Measurements from ENCODE around the gene DENND5B. TPM values are rescaled to one million over a fixed set of nuclear protein-coding genes. Genes with fewer than 3 reads are reported as not detected.

DENND5B gene
- total RNA-seq, 1 experiment from 2014 or later: 34.9 TPM

DNA sequence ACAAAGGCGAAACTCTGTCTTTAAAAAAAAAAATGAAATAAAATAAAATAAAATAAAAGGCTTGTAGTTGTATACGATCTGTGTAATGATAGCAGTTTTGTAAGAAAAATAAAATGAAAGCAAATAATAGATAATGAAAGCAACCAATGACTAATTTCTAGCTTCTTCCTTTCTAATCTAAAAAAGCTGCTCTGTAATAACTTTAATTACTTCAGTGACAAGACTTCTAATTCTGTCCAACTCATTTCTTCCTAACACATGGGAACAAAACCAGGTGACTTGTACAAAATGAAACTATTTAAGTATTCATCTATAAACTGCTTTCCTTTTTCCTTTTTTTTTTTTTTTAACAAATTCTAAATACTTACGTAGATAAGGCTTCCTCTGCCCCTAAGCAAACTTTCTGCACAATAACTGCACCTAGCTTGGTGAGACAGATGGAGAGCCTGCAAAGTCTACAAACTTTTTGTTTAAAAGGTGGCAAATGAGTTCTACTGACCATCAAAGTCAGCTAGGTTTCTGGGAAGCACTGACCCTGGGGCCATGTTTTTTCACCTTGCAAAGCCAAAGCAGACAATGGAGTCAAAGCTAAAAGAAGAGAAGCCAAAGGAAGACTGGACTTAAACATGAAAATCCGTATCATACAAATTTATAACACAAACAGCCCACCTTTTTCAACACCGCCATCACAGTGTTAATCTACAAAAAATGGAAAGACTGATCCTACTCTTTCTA lies 28.2 kb downstream of the DENND5B start:
- ChIA-PET CTCF (interaction anchor here (0.8 kb wide), 1 partner anchor 325 kb away, joined by 3 read pairs; no protein-coding TSS in a partner anchor), POLR2A (no interaction called here)
- Mint-ChIP-seq H3K27me3 (ENCODE audit: insufficient read depth, unreplicated experiment) (no peaks in the 10 kb centered on the region), H3K9me3 (ENCODE audit: unreplicated experiment) (peaks cover 13% of the 10 kb centered on the region), H3K4me3 (ENCODE audit: unreplicated experiment) (no peak overlapping the region), H3K27ac (ENCODE audit: unreplicated experiment) (no peak overlapping the region), H3K4me1 (ENCODE audit: low read depth, unreplicated experiment) (peaks cover 14% of the 10 kb centered on the region), H3K36me3 (ENCODE audit: insufficient read depth, unreplicated experiment) (no peaks in the 10 kb centered on the region)
- peaks cover 7% of the 10 kb centered on the region; the same call in 1 of the 2 replicates for H3K4me1 ChIP-seq
- H3K9me3 ChIP-seq: peaks cover 7% of the 10 kb centered on the region
- H3K27me3 ChIP-seq (replicated peaks; ENCODE audit: control insufficient read depth, insufficient read depth, low read length): no peaks in the 10 kb centered on the region
- no TSS peak for BruUV-seq (replicated peaks)
- H3K36me3 ChIP-seq (ENCODE audit: control insufficient read depth, insufficient read depth, low read length): no peaks in the 10 kb centered on the region
- H3K4me3 ChIP-seq (ENCODE audit: low read depth, low read length): no peak overlapping the region
- DNase-seq: no peak
- intact Hi-C loops (cut with micrococcal nuclease; ENCODE audit: unreplicated experiment): no loop called here
- TF ChIP-seq, protein P1, sequence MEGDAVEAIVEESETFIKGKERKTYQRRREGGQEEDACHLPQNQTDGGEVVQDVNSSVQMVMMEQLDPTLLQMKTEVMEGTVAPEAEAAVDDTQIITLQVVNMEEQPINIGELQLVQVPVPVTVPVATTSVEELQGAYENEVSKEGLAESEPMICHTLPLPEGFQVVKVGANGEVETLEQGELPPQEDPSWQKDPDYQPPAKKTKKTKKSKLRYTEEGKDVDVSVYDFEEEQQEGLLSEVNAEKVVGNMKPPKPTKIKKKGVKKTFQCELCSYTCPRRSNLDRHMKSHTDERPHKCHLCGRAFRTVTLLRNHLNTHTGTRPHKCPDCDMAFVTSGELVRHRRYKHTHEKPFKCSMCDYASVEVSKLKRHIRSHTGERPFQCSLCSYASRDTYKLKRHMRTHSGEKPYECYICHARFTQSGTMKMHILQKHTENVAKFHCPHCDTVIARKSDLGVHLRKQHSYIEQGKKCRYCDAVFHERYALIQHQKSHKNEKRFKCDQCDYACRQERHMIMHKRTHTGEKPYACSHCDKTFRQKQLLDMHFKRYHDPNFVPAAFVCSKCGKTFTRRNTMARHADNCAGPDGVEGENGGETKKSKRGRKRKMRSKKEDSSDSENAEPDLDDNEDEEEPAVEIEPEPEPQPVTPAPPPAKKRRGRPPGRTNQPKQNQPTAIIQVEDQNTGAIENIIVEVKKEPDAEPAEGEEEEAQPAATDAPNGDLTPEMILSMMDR (IDR thresholded peaks at IDR 0.05; ENCODE audit: insufficient read depth in 1 of 2, low read depth in 1 of 2, low read length in 1 of 2, severe bottlenecking in 1 of 2, unreplicated experiment in 1 of 2): no peak

DNA sequence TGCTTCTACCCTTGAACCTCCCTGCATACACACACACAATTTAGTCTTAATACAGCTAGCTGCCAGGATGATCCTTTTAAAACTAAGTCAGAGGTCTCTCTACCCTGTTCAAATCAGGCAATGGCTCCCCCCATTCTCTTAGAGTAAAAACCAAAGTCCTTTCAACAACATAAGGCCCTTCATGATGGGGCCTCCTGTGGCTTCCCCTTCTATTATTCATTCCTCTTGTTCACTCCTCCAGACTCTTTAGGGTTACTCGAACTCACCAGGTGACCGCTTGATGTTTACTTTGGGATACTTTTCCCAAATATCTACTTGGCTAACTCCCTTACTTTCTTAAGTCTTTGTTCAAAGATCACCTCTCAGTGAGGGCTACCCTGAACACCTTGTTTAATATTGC lies 30.4 kb downstream of the DENND5B start:
- POLR2A ChIA-PET: no interaction called here
- BruUV-seq (replicated peaks): no TSS peak
- no peak for DNase-seq
- H3K4me1 Mint-ChIP-seq (ENCODE audit: low read depth, unreplicated experiment): peaks cover 14% of the 10 kb centered on the region
- H3K4me3 Mint-ChIP-seq (ENCODE audit: unreplicated experiment): no peak overlapping the region
- Histone ChIP-seq H3K4me1 (peaks cover 7% of the 10 kb centered on the region; the same call in 1 of the 2 replicates), H3K36me3 (ENCODE audit: control insufficient read depth, insufficient read depth, low read length) (no peaks in the 10 kb centered on the region), H3K27me3 (replicated peaks; ENCODE audit: control insufficient read depth, insufficient read depth, low read length) (no peaks in the 10 kb centered on the region), H3K4me3 (ENCODE audit: low read depth, low read length) (no peak overlapping the region), H3K9me3 (peaks cover 13% of the 10 kb centered on the region)
- H3K9me3 Mint-ChIP-seq (ENCODE audit: unreplicated experiment): peaks cover 13% of the 10 kb centered on the region
- TF ChIP-seq, protein P1 (IDR thresholded peaks at IDR 0.05; ENCODE audit: insufficient read depth in 1 of 2, low read depth in 1 of 2, low read length in 1 of 2, severe bottlenecking in 1 of 2, unreplicated experiment in 1 of 2): no peak
- no peaks in the 10 kb centered on the region for H3K36me3 Mint-ChIP-seq (ENCODE audit: insufficient read depth, unreplicated experiment)
- H3K27ac Mint-ChIP-seq (ENCODE audit: unreplicated experiment): peak overlapping the region; percentile 2
- no peaks in the 10 kb centered on the region for H3K27me3 Mint-ChIP-seq (ENCODE audit: insufficient read depth, unreplicated experiment)
- intact Hi-C loops (cut with micrococcal nuclease; ENCODE audit: unreplicated experiment): no loop called here
- CTCF ChIA-PET: no interaction called here

DNA sequence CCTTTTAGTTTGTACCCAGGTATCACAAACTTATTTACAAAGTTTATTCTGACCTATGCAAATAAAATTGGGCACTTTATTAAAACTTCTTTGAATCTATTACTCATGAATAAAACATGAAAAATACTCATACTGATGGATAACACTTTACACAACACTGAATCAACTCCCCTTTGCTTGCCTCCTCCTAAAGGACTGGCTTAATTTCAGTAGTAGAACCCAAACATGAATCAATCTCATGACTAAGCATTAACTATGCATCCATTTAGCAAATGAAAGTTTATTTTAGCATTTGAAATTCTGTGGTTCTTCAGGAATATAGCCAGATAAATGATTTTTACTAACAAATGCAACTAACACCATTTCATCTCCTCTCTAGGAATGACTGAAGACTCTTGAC lies 32.4 kb downstream of the DENND5B start:
- peaks cover 7% of the 10 kb centered on the region; the same call in 1 of the 2 replicates for H3K4me1 ChIP-seq
- peaks cover 13% of the 10 kb centered on the region for H3K9me3 ChIP-seq
- Mint-ChIP-seq H3K4me1 (ENCODE audit: low read depth, unreplicated experiment) (peaks cover 14% of the 10 kb centered on the region), H3K9me3 (ENCODE audit: unreplicated experiment) (peaks cover 23% of the 10 kb centered on the region), H3K27me3 (ENCODE audit: insufficient read depth, unreplicated experiment) (no peaks in the 10 kb centered on the region), H3K4me3 (ENCODE audit: unreplicated experiment) (no peak overlapping the region), H3K27ac (ENCODE audit: unreplicated experiment) (no peak overlapping the region), H3K36me3 (ENCODE audit: insufficient read depth, unreplicated experiment) (no peaks in the 10 kb centered on the region)
- TF ChIP-seq, protein P1 (IDR thresholded peaks at IDR 0.05; ENCODE audit: insufficient read depth in 1 of 2, low read depth in 1 of 2, low read length in 1 of 2, severe bottlenecking in 1 of 2, unreplicated experiment in 1 of 2): no peak
- ChIA-PET POLR2A (no interaction called here), CTCF (no interaction called here)
- no peaks in the 10 kb centered on the region for H3K36me3 ChIP-seq (ENCODE audit: control insufficient read depth, insufficient read depth, low read length)
- intact Hi-C loops (cut with micrococcal nuclease; ENCODE audit: unreplicated experiment): no loop called here
- no peak overlapping the region for H3K4me3 ChIP-seq (ENCODE audit: low read depth, low read length)
- BruUV-seq (replicated peaks): no TSS peak
- DNase-seq: no peak
- no peaks in the 10 kb centered on the region for H3K27me3 ChIP-seq (replicated peaks; ENCODE audit: control insufficient read depth, insufficient read depth, low read length)

Data from Caco-2 (cell line).